GM23338 (cell line): ENCODE data around the gene DCLK1. TPM values are rescaled to one million over a fixed set of nuclear protein-coding genes. Genes with fewer than 3 reads are reported as not detected.

Source experiments
- ATAC-seq: fragments of 200-7000 bp; cut with Tn5 transposase; 3 replicates; pipeline ENCODE4 v1.9.1; 2020
- DNase-seq: peaks from one replicate; pipeline ENCODE4 v3.0.0-alpha.2; 2015; ENCODE audit warnings: low spot score
- H2AFZ ChIP-seq: fragments of 200-600 bp; sonication (generic); 2 replicates; pipeline ENCODE4 v1.8.0; 2016; ENCODE audit warnings: antibody characterized with exemption, mild to moderate bottlenecking, moderate library complexity
- H3F3A ChIP-seq: fragments of 200-600 bp; sonication (generic); replicated peaks from 2 replicates; pipeline ENCODE4 v1.8.0; 2017; ENCODE audit warnings: antibody characterized with exemption, mixed run types, low read depth
- H3K27ac ChIP-seq: fragments of 200-600 bp; sonication (generic); 2 replicates; pipeline ENCODE4 v1.6.1; 2016; ENCODE audit warnings: low read depth
- H3K27me3 ChIP-seq: fragments of 200-600 bp; sonication (generic); 2 replicates; pipeline ENCODE4 v1.8.0; 2016; ENCODE audit warnings: mild to moderate bottlenecking, mixed run types, moderate library complexity; ENCODE audit not compliant: insufficient read depth
- H3K36me3 ChIP-seq: fragments of 200-600 bp; sonication (generic); 2 replicates; pipeline ENCODE4 v1.8.0; 2016; ENCODE audit warnings: mild to moderate bottlenecking; ENCODE audit not compliant: insufficient read depth
- H3K4me1 ChIP-seq: fragments of 200-600 bp; sonication (generic); 2 replicates; pipeline ENCODE4 v1.8.0; 2016; ENCODE audit warnings: mild to moderate bottlenecking, moderate library complexity; ENCODE audit not compliant: insufficient read depth
- H3K4me2 ChIP-seq: fragments of 200-600 bp; sonication (generic); 2 replicates; pipeline ENCODE4 v1.7.1; 2017; ENCODE audit warnings: mixed run types
- H3K4me3 ChIP-seq: fragments of 200-600 bp; sonication (generic); 2 replicates; pipeline ENCODE4 v1.6.1; 2016; ENCODE audit warnings: mixed run types
- H3K79me2 ChIP-seq: fragments of 200-600 bp; sonication (generic); replicated peaks from 2 replicates; pipeline ENCODE4 v1.8.0; 2017; ENCODE audit warnings: mild to moderate bottlenecking; ENCODE audit not compliant: insufficient read depth
- H3K9me2 ChIP-seq: fragments of 200-600 bp; sonication (generic); 2 replicates; pipeline ENCODE4 v1.8.0; 2017; ENCODE audit not compliant: insufficient read depth
- H4K20me1 ChIP-seq: fragments of 200-600 bp; sonication (generic); replicated peaks from 2 replicates; pipeline ENCODE4 v1.8.0; 2017; ENCODE audit warnings: mild to moderate bottlenecking; ENCODE audit not compliant: insufficient read depth
- H3K27ac Mint-ChIP-seq: 2 replicates; pipeline ENCODE4 v1.8.0; 2020; ENCODE audit warnings: inconsistent platforms, mild to moderate bottlenecking, moderate library complexity, mixed read lengths
- H3K27me3 Mint-ChIP-seq: 3 replicates; pipeline ENCODE4 v1.8.0; 2022; ENCODE audit warnings: low read depth, mild to moderate bottlenecking, moderate library complexity, mixed read lengths, inconsistent platforms; ENCODE audit not compliant: insufficient read depth, poor library complexity
- H3K36me3 Mint-ChIP-seq: 3 replicates; pipeline ENCODE4 v1.8.0; 2021; ENCODE audit warnings: low read depth, mild to moderate bottlenecking, inconsistent platforms, moderate library complexity, mixed read lengths
- H3K4me1 Mint-ChIP-seq: 3 replicates; pipeline ENCODE4 v1.8.0; 2020; ENCODE audit warnings: mild to moderate bottlenecking, inconsistent platforms, mixed read lengths
- H3K4me3 Mint-ChIP-seq: 3 replicates; pipeline ENCODE4 v1.8.0; 2021; ENCODE audit warnings: moderate library complexity, mild to moderate bottlenecking, inconsistent platforms, mixed read lengths
- H3K9me3 Mint-ChIP-seq: 3 replicates; pipeline ENCODE4 v1.8.0; 2020; ENCODE audit warnings: moderate library complexity, mild to moderate bottlenecking, inconsistent platforms, mixed read lengths
- CREB1 ChIP-seq: fragments of 250-450 bp; sonication (Bioruptor Pico); IDR thresholded peaks from 2 replicates; pipeline ENCODE4 v1.5.0; 2020; ENCODE audit warnings: low read depth, mild to moderate bottlenecking, moderate library complexity
- EZH2 ChIP-seq: fragments of 200-600 bp; sonication (generic); IDR thresholded peaks from one replicate; pipeline ENCODE4 v1.8.0; 2017; ENCODE audit warnings: antibody characterized with exemption, mild to moderate bottlenecking, low read depth; ENCODE audit not compliant: unreplicated experiment
- EZH2phosphoT487 ChIP-seq: fragments of 200-600 bp; sonication (generic); IDR thresholded peaks from one replicate; pipeline ENCODE4 v1.8.1; 2018; ENCODE audit warnings: antibody characterized with exemption; ENCODE audit not compliant: unreplicated experiment
- JUNB ChIP-seq: IDR thresholded peaks from one replicate; pipeline ENCODE4 v1.6.1; 2016; ENCODE audit warnings: antibody characterized with exemption; ENCODE audit not compliant: unreplicated experiment
- STAT1 ChIP-seq: IDR thresholded peaks from one replicate; pipeline ENCODE4 v1.6.1; 2016; ENCODE audit warnings: antibody characterized with exemption; ENCODE audit not compliant: unreplicated experiment
- ZNF114 ChIP-seq: fragments of 250-450 bp; sonication (Bioruptor Pico); IDR thresholded peaks from 2 replicates; pipeline ENCODE4 v1.5.0; 2020; ENCODE audit warnings: mild to moderate bottlenecking, moderate library complexity
- ZNF331 ChIP-seq: fragments of 250-450 bp; sonication (Bioruptor Pico); IDR thresholded peaks from 2 replicates; pipeline ENCODE4 v1.5.0; 2020; ENCODE audit warnings: low read depth, mild to moderate bottlenecking, moderate library complexity
- polyA plus RNA-seq: library from polyadenylated mRNA; unstranded; fragments of >200 nt; fragmentation: Nextera tagmentation; extraction: Ambion mirVana; gene quantifications from 2 replicates; pipeline ENCODE4 v1.2.1, GENCODE V29; 2016
- total RNA-seq: library from RNA; depleted of rRNA; stranded (reverse); fragments of >200 nt; shearing (Covaris generic); gene quantifications from 2 replicates; pipeline ENCODE4 v1.2.3, GENCODE V29; 2014
- TF ChIP-seq, protein P1 (sequence below), 2 experiments: fragments of 200-600 bp in 1 of 2; sonication (generic) in 1 of 2; conservative IDR thresholded peaks; 2 replicates each; pipeline versions ENCODE4 v1.5.1 to v1.6.1; 2016 to 2017; ENCODE audit warnings: antibody characterized with exemption in 2 of 2, low read depth in 2 of 2, mild to moderate bottlenecking in 2 of 2, moderate library complexity in 1 of 2
- TF ChIP-seq, protein P2 (sequence below): IDR thresholded peaks from 2 replicates; pipeline ENCODE4 v1.6.1; 2016; ENCODE audit warnings: antibody characterized with exemption
- TF ChIP-seq, protein P3 (sequence below): IDR thresholded peaks from one replicate; pipeline ENCODE4 v1.6.1; 2018; ENCODE audit warnings: antibody characterized with exemption; ENCODE audit not compliant: unreplicated experiment

DCLK1 gene
- total and polyA plus RNA-seq, 2 experiments from 2014 or later = 13.1 to 57.7 TPM

DNA sequence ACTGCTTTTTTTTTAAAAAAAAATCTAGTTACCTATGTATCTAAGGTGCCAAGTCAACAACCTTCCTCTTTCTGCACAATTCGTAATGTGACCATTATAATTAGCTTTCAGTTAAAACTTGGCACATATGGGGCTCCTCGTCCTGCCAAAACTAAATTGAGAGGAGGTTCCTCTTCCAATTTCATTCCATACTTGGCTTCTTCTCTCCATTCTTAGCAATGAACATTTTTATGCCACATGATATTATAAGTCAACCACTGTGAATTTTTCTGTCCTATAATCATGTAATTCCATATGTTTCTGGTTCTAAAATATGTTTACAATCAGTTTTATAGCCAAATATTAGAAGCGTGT lies 177.0 kb downstream of the DCLK1 start:
- Histone ChIP-seq H3K36me3 (no peaks in the 10 kb centered on the region), H4K20me1 (no peaks in the 10 kb centered on the region), H3K27me3 (no peaks in the 10 kb centered on the region), H3K4me3 (no peak overlapping the region), H3K79me2 (no peaks in the 10 kb centered on the region), H3K9me2 (peaks cover 11% of the 10 kb centered on the region), H3F3A (no peaks in the 10 kb centered on the region), H3K4me2 (no peak overlapping the region), H2AFZ (no peak overlapping the region), H3K4me1 (0 out of 2 replicates have a peak, but pooled peaks cover 3% of the 10 kb centered on the region), H3K27ac (no peak overlapping the region)
- H3K9me3 Mint-ChIP-seq = no peaks in the 10 kb centered on the region
- no peaks in the 10 kb centered on the region for H3K36me3 Mint-ChIP-seq
- DNase-seq = no peak
- H3K4me3 Mint-ChIP-seq = no peak overlapping the region
- H3K27me3 Mint-ChIP-seq = no peaks in the 10 kb centered on the region
- H3K4me1 Mint-ChIP-seq = peaks cover 3% of the 10 kb centered on the region; the same call in 2 of the 3 replicates
- no peak for ATAC-seq
- H3K27ac Mint-ChIP-seq = no peak overlapping the region
- TF ChIP-seq, protein P1, sequence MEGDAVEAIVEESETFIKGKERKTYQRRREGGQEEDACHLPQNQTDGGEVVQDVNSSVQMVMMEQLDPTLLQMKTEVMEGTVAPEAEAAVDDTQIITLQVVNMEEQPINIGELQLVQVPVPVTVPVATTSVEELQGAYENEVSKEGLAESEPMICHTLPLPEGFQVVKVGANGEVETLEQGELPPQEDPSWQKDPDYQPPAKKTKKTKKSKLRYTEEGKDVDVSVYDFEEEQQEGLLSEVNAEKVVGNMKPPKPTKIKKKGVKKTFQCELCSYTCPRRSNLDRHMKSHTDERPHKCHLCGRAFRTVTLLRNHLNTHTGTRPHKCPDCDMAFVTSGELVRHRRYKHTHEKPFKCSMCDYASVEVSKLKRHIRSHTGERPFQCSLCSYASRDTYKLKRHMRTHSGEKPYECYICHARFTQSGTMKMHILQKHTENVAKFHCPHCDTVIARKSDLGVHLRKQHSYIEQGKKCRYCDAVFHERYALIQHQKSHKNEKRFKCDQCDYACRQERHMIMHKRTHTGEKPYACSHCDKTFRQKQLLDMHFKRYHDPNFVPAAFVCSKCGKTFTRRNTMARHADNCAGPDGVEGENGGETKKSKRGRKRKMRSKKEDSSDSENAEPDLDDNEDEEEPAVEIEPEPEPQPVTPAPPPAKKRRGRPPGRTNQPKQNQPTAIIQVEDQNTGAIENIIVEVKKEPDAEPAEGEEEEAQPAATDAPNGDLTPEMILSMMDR (conservative IDR thresholded peaks at IDR 0.05; ENCODE audit: low read depth in 2 of 2) = no peak
- TF ChIP-seq JUNB = no peak
- no peak for TF ChIP-seq ZNF331
- TF ChIP-seq ZNF114 (CRISPR knock-in tag) = no peak
- no peak for TF ChIP-seq EZH2
- no peak for TF ChIP-seq STAT1
- TF ChIP-seq EZH2phosphoT487 = no peak
- no peak for TF ChIP-seq CREB1 (CRISPR knock-in tag)
- TF ChIP-seq, protein P2, sequence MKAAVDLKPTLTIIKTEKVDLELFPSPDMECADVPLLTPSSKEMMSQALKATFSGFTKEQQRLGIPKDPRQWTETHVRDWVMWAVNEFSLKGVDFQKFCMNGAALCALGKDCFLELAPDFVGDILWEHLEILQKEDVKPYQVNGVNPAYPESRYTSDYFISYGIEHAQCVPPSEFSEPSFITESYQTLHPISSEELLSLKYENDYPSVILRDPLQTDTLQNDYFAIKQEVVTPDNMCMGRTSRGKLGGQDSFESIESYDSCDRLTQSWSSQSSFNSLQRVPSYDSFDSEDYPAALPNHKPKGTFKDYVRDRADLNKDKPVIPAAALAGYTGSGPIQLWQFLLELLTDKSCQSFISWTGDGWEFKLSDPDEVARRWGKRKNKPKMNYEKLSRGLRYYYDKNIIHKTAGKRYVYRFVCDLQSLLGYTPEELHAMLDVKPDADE = no peak
- TF ChIP-seq, protein P3, sequence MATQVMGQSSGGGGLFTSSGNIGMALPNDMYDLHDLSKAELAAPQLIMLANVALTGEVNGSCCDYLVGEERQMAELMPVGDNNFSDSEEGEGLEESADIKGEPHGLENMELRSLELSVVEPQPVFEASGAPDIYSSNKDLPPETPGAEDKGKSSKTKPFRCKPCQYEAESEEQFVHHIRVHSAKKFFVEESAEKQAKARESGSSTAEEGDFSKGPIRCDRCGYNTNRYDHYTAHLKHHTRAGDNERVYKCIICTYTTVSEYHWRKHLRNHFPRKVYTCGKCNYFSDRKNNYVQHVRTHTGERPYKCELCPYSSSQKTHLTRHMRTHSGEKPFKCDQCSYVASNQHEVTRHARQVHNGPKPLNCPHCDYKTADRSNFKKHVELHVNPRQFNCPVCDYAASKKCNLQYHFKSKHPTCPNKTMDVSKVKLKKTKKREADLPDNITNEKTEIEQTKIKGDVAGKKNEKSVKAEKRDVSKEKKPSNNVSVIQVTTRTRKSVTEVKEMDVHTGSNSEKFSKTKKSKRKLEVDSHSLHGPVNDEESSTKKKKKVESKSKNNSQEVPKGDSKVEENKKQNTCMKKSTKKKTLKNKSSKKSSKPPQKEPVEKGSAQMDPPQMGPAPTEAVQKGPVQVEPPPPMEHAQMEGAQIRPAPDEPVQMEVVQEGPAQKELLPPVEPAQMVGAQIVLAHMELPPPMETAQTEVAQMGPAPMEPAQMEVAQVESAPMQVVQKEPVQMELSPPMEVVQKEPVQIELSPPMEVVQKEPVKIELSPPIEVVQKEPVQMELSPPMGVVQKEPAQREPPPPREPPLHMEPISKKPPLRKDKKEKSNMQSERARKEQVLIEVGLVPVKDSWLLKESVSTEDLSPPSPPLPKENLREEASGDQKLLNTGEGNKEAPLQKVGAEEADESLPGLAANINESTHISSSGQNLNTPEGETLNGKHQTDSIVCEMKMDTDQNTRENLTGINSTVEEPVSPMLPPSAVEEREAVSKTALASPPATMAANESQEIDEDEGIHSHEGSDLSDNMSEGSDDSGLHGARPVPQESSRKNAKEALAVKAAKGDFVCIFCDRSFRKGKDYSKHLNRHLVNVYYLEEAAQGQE = no peak
